Loucy (cell line): Measurements from ENCODE around the gene HOXA7.

Experiments
- EZH2phosphoT487 ChIP-seq: fragments of 200-600 bp; IDR thresholded peaks from 2 replicates; pipeline ENCODE4 v1.6.1; 2018; ENCODE audit warnings: antibody characterized with exemption, mild to moderate bottlenecking, moderate library complexity, borderline replicate concordance
- TF ChIP-seq, protein P1 (sequence below): fragments of 200-600 bp; sonication (generic); conservative IDR thresholded peaks from 2 replicates; pipeline ENCODE4 v1.5.1; 2014; ENCODE audit warnings: mild to moderate bottlenecking, antibody characterized with exemption, low read length

DNA sequence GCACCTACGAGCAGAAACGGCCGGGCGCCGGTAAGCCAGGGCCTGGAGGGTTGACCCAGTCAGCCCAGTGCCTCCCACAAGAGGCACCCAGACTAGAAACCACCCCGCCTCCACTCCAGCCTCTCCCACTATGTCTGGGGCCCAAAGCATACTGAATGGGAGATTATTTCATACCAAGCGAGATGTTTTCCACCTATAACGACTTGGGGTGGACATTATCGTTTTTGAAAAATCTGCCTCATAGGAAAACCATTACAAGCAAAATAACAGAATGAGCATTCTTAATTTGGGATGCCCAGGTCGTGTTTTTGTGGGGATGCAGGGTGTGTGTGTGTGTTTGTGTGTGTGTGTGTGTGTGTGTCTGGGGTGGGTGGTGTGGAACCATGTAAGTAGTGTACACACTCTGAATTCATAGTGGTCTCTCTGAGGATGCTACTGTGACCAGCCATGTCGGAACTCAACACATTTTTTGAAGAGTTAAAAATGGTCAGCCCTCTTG is 10.5 kb downstream of the HOXA7 start:
- TF ChIP-seq, protein P1, sequence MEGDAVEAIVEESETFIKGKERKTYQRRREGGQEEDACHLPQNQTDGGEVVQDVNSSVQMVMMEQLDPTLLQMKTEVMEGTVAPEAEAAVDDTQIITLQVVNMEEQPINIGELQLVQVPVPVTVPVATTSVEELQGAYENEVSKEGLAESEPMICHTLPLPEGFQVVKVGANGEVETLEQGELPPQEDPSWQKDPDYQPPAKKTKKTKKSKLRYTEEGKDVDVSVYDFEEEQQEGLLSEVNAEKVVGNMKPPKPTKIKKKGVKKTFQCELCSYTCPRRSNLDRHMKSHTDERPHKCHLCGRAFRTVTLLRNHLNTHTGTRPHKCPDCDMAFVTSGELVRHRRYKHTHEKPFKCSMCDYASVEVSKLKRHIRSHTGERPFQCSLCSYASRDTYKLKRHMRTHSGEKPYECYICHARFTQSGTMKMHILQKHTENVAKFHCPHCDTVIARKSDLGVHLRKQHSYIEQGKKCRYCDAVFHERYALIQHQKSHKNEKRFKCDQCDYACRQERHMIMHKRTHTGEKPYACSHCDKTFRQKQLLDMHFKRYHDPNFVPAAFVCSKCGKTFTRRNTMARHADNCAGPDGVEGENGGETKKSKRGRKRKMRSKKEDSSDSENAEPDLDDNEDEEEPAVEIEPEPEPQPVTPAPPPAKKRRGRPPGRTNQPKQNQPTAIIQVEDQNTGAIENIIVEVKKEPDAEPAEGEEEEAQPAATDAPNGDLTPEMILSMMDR: no peak
- no peak for TF ChIP-seq EZH2phosphoT487
